GM12864 (cell line): ENCODE measurements around the gene C9orf153.

Experiments
- DNase-seq: peaks from one replicate; pipeline ENCODE4 v3.0.0-alpha.2; 2011; ENCODE audit warnings: low read depth
- H3K4me3 ChIP-seq: 2 replicates; pipeline ENCODE4 v1.5.1; 2011; ENCODE audit warnings: mild to moderate bottlenecking, low read depth, low read length, control low read depth
- TF ChIP-seq, protein P1 (sequence below): IDR thresholded peaks from 2 replicates; pipeline ENCODE4 v1.5.1; 2011; ENCODE audit warnings: low read depth, mild to moderate bottlenecking, moderate library complexity, low read length, control low read depth, inconsistent platforms; ENCODE audit errors: missing control alignments

C9orf153 gene

DNA sequence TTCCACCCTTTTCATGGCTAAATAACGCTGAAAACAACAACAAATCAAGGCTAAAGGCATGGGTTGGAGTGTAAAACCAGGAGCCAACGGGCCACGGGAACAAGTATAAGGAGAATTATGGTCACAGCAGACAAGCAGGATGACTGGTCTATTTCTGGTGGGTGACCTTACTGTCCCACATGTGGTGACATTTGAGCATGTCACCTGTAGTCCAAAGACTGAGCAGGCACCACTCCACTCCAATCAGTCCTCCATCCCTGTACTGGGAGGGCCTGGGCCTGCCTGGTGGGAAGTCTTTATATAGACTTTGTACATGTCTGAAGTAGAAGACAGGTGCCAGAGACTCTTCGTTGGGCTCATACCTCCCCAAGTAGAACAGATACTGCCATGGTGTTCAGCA is 36.8 kb downstream of the C9orf153 start:
- no peak for DNase-seq
- TF ChIP-seq, protein P1, sequence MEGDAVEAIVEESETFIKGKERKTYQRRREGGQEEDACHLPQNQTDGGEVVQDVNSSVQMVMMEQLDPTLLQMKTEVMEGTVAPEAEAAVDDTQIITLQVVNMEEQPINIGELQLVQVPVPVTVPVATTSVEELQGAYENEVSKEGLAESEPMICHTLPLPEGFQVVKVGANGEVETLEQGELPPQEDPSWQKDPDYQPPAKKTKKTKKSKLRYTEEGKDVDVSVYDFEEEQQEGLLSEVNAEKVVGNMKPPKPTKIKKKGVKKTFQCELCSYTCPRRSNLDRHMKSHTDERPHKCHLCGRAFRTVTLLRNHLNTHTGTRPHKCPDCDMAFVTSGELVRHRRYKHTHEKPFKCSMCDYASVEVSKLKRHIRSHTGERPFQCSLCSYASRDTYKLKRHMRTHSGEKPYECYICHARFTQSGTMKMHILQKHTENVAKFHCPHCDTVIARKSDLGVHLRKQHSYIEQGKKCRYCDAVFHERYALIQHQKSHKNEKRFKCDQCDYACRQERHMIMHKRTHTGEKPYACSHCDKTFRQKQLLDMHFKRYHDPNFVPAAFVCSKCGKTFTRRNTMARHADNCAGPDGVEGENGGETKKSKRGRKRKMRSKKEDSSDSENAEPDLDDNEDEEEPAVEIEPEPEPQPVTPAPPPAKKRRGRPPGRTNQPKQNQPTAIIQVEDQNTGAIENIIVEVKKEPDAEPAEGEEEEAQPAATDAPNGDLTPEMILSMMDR, result no peak
- no peak overlapping the region for H3K4me3 ChIP-seq

DNA sequence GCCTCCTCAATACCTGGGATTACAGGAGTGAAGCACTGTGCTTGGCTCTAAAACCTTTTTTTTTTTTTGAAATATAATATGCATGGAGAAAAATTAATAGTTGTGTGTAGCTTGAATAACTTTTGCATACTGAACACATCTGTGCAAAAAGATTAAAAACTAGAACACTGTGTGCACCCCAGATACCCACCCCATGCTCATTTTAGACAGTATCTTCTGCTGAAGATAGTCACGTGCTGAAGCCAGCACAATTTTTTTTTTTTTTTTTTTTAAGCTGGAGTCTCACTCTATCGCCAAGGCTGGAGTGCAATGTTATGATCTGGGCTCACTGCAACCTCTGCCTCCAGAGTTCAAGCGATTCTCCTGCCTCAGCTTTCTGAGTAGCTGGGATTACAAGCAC is 39.9 kb downstream of the C9orf153 start:
- no peak for DNase-seq
- TF ChIP-seq, protein P1, result no peak
- H3K4me3 ChIP-seq, result no peak overlapping the region

DNA sequence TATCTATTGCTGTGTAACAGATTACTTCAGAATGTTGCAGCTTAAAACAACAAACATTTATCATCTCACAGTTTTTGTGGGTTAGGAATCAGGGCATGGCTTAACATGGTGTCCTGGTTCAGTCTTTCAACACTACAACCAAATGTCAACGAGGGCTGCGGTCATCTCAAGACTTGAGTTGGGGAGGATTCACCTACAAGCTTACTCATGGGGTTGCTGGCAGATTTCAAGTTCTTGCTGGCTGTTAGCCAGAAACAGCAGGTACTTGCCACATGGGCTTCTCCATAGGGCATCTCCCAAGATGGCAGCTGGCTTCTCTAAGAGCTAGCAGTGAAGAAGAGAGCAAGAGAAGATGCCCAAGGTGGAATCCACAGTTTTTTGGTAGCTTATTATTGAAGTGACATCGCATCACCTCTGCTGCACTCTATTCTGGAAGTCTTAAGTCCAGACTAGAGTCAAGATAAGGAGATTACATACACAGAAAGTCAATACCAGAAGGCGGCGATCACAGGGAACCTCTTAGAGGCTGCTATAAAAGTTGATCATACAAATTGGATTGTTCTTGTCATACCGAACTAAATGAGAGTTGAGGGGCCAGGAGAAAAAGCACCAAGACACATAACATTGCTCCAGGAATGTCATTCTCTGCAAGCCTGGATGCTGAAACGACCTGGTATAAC is 42.2 kb downstream of the C9orf153 start:
- no peak overlapping the region for H3K4me3 ChIP-seq
- DNase-seq, result no peak
- TF ChIP-seq, protein P1, result no peak

DNA sequence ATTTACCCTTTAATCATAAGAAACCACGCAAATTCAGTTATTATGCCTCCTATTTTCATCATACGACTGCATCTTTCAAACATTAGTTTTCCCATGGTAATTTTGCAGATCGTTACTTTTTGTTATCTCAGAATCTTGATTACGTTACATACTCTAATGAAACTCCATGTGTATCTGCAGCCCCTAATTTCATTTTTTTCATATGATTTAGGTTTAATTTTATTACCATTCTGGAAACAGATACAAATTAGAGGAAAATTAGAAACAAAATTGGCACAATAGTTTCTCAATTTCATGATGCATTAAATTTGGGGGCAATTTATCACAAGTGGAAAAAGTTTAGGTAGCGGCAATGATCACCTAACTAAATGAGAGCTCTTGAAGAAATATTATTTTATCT is 52.3 kb downstream of the C9orf153 start:
- TF ChIP-seq, protein P1, result no peak
- no peak for DNase-seq
- H3K4me3 ChIP-seq, result no peak overlapping the region

DNA sequence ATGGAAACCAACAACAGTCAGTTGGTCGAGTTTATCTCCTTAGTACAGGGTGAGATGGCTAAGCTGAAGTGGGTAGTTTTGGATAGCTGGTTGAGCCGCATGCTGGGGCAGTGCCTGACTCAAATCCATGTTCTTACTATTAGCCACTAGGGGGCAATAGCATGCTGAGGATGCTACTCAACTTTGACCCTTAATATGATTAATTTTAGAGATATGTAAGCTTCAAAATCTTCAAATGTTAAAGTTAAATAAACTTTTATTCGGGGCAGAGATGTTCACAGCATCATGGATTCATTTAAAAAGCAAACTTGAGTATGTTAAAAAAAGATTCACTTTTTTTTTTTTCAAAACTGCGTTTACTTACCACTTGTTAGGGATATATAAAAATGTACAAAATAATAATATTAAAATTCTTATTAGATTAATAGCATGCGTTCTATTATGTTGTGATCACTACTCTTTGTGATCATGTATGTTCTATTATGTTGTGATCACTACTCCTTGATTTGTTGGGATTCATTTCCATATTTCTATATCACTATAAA is 57.0 kb downstream of the C9orf153 start:
- H3K4me3 ChIP-seq, result no peak overlapping the region
- DNase-seq, result peak; percentile 13
- TF ChIP-seq, protein P1, result peak; percentile 75

DNA sequence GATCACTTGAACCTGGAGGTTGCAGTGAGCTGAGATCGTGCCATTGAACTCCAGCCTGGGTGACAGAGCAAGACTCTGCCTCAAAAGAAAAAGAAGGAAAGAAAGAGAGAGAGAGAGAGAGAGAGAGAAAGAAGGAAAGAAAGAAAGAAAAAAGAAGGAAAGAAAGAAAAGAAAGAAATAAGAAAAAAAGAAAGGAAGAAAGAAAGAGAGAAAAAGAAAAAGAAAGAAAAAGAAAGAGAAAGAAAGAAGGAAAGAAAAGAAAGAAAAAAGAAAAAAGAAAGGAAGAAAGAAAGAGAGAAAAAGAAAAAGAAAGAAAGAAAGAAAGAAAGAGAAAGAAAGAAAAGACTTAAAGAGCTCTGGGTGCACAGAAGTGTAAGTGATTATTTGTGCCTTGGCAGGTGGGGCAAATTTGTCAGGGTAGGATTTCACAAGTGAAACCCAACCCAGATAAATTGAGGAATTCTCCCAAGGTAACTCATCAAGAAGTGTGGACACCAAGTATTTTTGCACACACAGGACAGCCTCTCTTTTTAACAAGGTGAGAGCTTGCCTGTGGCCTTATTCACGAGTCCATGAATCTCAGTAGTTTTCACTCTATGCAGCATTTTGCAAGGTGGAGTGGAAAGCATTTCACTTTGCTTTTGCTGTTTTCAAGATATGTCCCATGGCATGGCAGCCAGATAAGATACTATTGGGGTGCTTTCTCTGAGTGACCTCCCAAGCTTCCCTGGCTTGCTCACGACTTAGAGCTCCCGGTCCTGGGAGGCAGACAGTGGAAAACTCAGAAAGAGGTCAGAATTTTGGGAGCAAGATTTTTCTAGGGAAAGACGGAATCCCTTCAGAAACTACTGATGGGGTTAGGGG is 57.8 kb downstream of the C9orf153 start:
- no peak overlapping the region for H3K4me3 ChIP-seq
- no peak for DNase-seq
- TF ChIP-seq, protein P1, result no peak
